HG03175 (cell line): ENCODE measurements around the gene SPTLC1.
"Not testable (repeated sequence)": the region's sequence is repeated elsewhere in the genome, so short reads cannot be mapped to it uniquely, and the experiment has no call there.

Source experiments
- ATAC-seq: cut with Tn5 transposase; IDR thresholded peaks from one replicate; pipeline ENCODE4 v1.9.1; 2021; ENCODE audit warnings: mild to moderate bottlenecking, moderate library complexity; ENCODE audit not compliant: unreplicated experiment

The SPTLC1 gene

GRCh38 chr9:92140754-92141143 lies 25.5 kb upstream of the SPTLC1 start:
- no peak for ATAC-seq

GRCh38 chr9:92140074-92140753 lies 25.0 kb upstream of the SPTLC1 start:
- ATAC-seq: peak; percentile 65

- not testable (repeated sequence) for ATAC-seq
These were observed 23.8 kb upstream of the SPTLC1 start for GRCh38 chr9:92138960-92139540.

GRCh38 chr9:92138157-92138959 lies 23.1 kb upstream of the SPTLC1 start:
- ATAC-seq: no peak

- ATAC-seq: no peak
These were observed 21.1 kb upstream of the SPTLC1 start for GRCh38 chr9:92136184-92136858.

- no peak for ATAC-seq
These were observed 20.4 kb upstream of the SPTLC1 start for GRCh38 chr9:92135576-92135975.

GRCh38 chr9:92133949-92134604 lies 18.9 kb upstream of the SPTLC1 start:
- ATAC-seq: peak; percentile 67

- ATAC-seq: not testable (repeated sequence)
These were observed 17.7 kb upstream of the SPTLC1 start for GRCh38 chr9:92132913-92133312.

GRCh38 chr9:92132501-92132900 lies 17.3 kb upstream of the SPTLC1 start:
- ATAC-seq: no peak

GRCh38 chr9:92122800-92123199 lies 7.6 kb upstream of the SPTLC1 start:
- no peak for ATAC-seq

- ATAC-seq: no peak
These were observed 6.8 kb upstream of the SPTLC1 start for GRCh38 chr9:92122061-92122460.

- no peak for ATAC-seq
These were observed 6.1 kb upstream of the SPTLC1 start for GRCh38 chr9:92121265-92121664.

GRCh38 chr9:92120138-92120537 lies 4.9 kb upstream of the SPTLC1 start:
- no peak for ATAC-seq

- ATAC-seq: no peak
These were observed 4.4 kb upstream of the SPTLC1 start for GRCh38 chr9:92119586-92119985.

GRCh38 chr9:92108122-92108521 lies 7.1 kb downstream of the SPTLC1 start:
- no peak for ATAC-seq

GRCh38 chr9:92105446-92106225 lies 9.6 kb downstream of the SPTLC1 start:
- ATAC-seq: not testable (repeated sequence)

GRCh38 chr9:92103601-92104000 lies 11.6 kb downstream of the SPTLC1 start:
- not testable (repeated sequence) for ATAC-seq

GRCh38 chr9:92100237-92100911 lies 14.8 kb downstream of the SPTLC1 start:
- no peak for ATAC-seq

GRCh38 chr9:92098638-92099037 lies 16.6 kb downstream of the SPTLC1 start:
- ATAC-seq: peak; percentile 80
